Small intestine (tissue), 7 donors: ENCODE data around the gene MAML2. TPM values are rescaled to one million over a fixed set of nuclear protein-coding genes. Genes with fewer than 3 reads are reported as not detected.

Source experiments
- DNase-seq, 2 donors: peaks; one replicate each; pipeline versions ENCODE4 v3.0.0 to v3.0.0-alpha.2; 2013
- FAIRE-seq: peaks from 2 replicates; lab custom pipeline; 2012; peaks lifted over from hg19 to GRCh38; lab: Jason Lieb, UNC
- H3K27ac ChIP-seq, 3 donors: one replicate each; pipeline ENCODE4 v1.5.1; 2013; ENCODE audit warnings: low read length in 2 of 3, mild to moderate bottlenecking in 2 of 3, control low read depth in 1 of 3, inconsistent platforms in 1 of 3, low read depth in 1 of 3, moderate library complexity in 1 of 3
- H3K27me3 ChIP-seq, 3 donors: one replicate each; pipeline ENCODE4 v1.6.1; 2013; ENCODE audit warnings: low read length in 3 of 3, inconsistent platforms in 1 of 3; ENCODE audit not compliant: control insufficient read depth in 3 of 3, insufficient read depth in 3 of 3
- H3K36me3 ChIP-seq, 3 donors: one replicate each; pipeline ENCODE4 v1.6.1; 2013; ENCODE audit warnings: low read length in 3 of 3, inconsistent platforms in 1 of 3, low read depth in 1 of 3, mild to moderate bottlenecking in 1 of 3, moderate library complexity in 1 of 3; ENCODE audit not compliant: control insufficient read depth in 3 of 3, insufficient read depth in 2 of 3
- H3K4me1 ChIP-seq, 3 donors: one replicate each; pipeline ENCODE4 v1.6.1; 2013; ENCODE audit warnings: low read length in 2 of 3, inconsistent platforms in 1 of 3, low read depth in 1 of 3, mild to moderate bottlenecking in 1 of 3, moderate library complexity in 1 of 3; ENCODE audit not compliant: control insufficient read depth in 3 of 3, insufficient read depth in 2 of 3
- H3K4me3 ChIP-seq, 3 donors: one replicate each; pipeline ENCODE4 v1.5.1; 2013; ENCODE audit warnings: low read length in 3 of 3, control low read depth in 1 of 3, inconsistent platforms in 1 of 3, low read depth in 1 of 3, mild to moderate bottlenecking in 1 of 3, moderate library complexity in 1 of 3
- H3K9me3 ChIP-seq, 2 donors: one replicate each; pipeline ENCODE4 v1.6.1; 2013; ENCODE audit warnings: low read depth in 1 of 2, low read length in 1 of 2; ENCODE audit not compliant: control insufficient read depth in 2 of 2, insufficient read depth in 1 of 2
- WGBS, 3 donors: extraction: QIAGEN DNeasy Blood & Tissue Kit; methylation state at CpG; one replicate each; pipeline ENCODE4 v1.1.7; 2013; 5-methylcytosine and 5-hydroxymethylcytosine counted together
- polyA plus RNA-seq, 4 donors: library from polyadenylated mRNA; stranded (reverse) in 3 of 4; unstranded in 1 of 4; fragments of 200-250 nt in 3 of 4; fragments of 120-200 nt in 1 of 4; gene quantifications; one replicate each; pipeline versions ENCODE4 v1.2.1 to v1.2.3, GENCODE V29; 2013
- donor health status: healthy with polysubstance abuse.
- donor health status: control.
- donor health status: control.
- donor health status: Bipolar disorder and iron deficiency.
- donor health status: healthy.

Gene MAML2
- polyA plus RNA-seq, 4 donors, result 0.45 to 11.6 (median 1.6) TPM

GRCh38 chr11:96328395-96329010 is 14.5 kb downstream of the MAML2 start:
- H3K27me3 ChIP-seq, result no peaks in the 10 kb centered on the region
- H3K9me3 ChIP-seq, result no peaks in the 10 kb centered on the region
- no peak overlapping the region for H3K4me3 ChIP-seq
- H3K4me1 ChIP-seq, result peaks cover 2 to 22% (median 19%) of the 10 kb centered on the region in 3 donors
- no peak for DNase-seq
- WGBS, 3 donors, result 81 to 96% (median 90%) methylated on average over 8 of the region's 8 CpGs
- peaks cover 0 to 2% (median 0%) of the 10 kb centered on the region in 3 donors for H3K36me3 ChIP-seq
- no peak overlapping the region for H3K27ac ChIP-seq
- no peak for FAIRE-seq

- DNase-seq, result no peak
- Histone ChIP-seq H3K27me3 (no peaks in the 10 kb centered on the region), H3K4me1 (peaks cover 0 to 11% (median 10%) of the 10 kb centered on the region in 3 donors), H3K27ac (no peak overlapping the region), H3K9me3 (no peaks in the 10 kb centered on the region), H3K4me3 (no peak overlapping the region), H3K36me3 (peaks cover 0 to 2% (median 0%) of the 10 kb centered on the region in 3 donors)
- 90 to 95% (median 93%) methylated on average over 7 of the region's 7 CpGs for WGBS, 3 donors
- FAIRE-seq, result no peak
Observed at GRCh38 chr11:96326959-96327358, 16.0 kb downstream of the MAML2 start.

- no peaks in the 10 kb centered on the region for H3K36me3 ChIP-seq
- no peaks in the 10 kb centered on the region for H3K27me3 ChIP-seq
- DNase-seq (no peak), FAIRE-seq (no peak)
- no peak overlapping the region for H3K4me3 ChIP-seq
- H3K27ac ChIP-seq, result no peak overlapping the region
- peaks cover 0 to 7% (median 4%) of the 10 kb centered on the region in 3 donors for H3K4me1 ChIP-seq
- no peaks in the 10 kb centered on the region for H3K9me3 ChIP-seq
- 33 to 61% (median 45%) methylated on average over 1 of the region's 1 CpG for WGBS, 3 donors
Observed at GRCh38 chr11:96324912-96325311, 18.1 kb downstream of the MAML2 start.

- FAIRE-seq (no peak), DNase-seq (no peak)
- Histone ChIP-seq H3K9me3 (no peaks in the 10 kb centered on the region), H3K27me3 (no peaks in the 10 kb centered on the region), H3K36me3 (no peaks in the 10 kb centered on the region), H3K4me3 (no peak overlapping the region), H3K4me1 (no peaks in the 10 kb centered on the region), H3K27ac (no peak overlapping the region)
- WGBS, 3 donors, result 93 to 95% (median 95%) methylated on average over 6 of the region's 6 CpGs
Observed at GRCh38 chr11:96323642-96323985, 19.4 kb downstream of the MAML2 start.

GRCh38 chr11:96322775-96323641 is 20.0 kb downstream of the MAML2 start:
- H3K27ac ChIP-seq, result no peak overlapping the region
- no peaks in the 10 kb centered on the region for H3K36me3 ChIP-seq
- no peaks in the 10 kb centered on the region for H3K9me3 ChIP-seq
- FAIRE-seq (no peak), DNase-seq (no peak)
- no peaks in the 10 kb centered on the region for H3K27me3 ChIP-seq
- peaks cover 0 to 2% (median 0%) of the 10 kb centered on the region in 3 donors for H3K4me1 ChIP-seq
- H3K4me3 ChIP-seq, result no peak overlapping the region
- 96 to 97% (median 96%) methylated on average over 10 of the region's 10 CpGs for WGBS, 3 donors

- 88 to 91% (median 90%) methylated on average over 5 of the region's 5 CpGs for WGBS, 3 donors
- FAIRE-seq, result no peak
Observed at GRCh38 chr11:96321091-96321490, 21.9 kb downstream of the MAML2 start.

GRCh38 chr11:96319898-96320656 is 22.9 kb downstream of the MAML2 start:
- no peak for DNase-seq
- H3K4me3 ChIP-seq, result no peak overlapping the region
- H3K27me3 ChIP-seq, result no peaks in the 10 kb centered on the region
- no peak for FAIRE-seq
- H3K36me3 ChIP-seq, result peaks cover 0 to 6% (median 0%) of the 10 kb centered on the region in 3 donors
- whole genome bisulfite sequencing, 3 donors, result 92 to 95% (median 93%) methylated on average over 2 of the region's 2 CpGs
- peaks cover 0 to 2% (median 0%) of the 10 kb centered on the region in 3 donors for H3K4me1 ChIP-seq
- H3K9me3 ChIP-seq, result no peaks in the 10 kb centered on the region
- no peak overlapping the region for H3K27ac ChIP-seq

More at GRCh38 chr11:96321091-96321490, 21.9 kb downstream of the MAML2 start:
- Histone ChIP-seq H3K4me1 (peaks cover 0 to 2% (median 0%) of the 10 kb centered on the region in 3 donors), H3K36me3 (peaks cover 0 to 6% (median 0%) of the 10 kb centered on the region in 3 donors), H3K9me3 (no peaks in the 10 kb centered on the region), H3K27me3 (no peaks in the 10 kb centered on the region), H3K27ac (no peak overlapping the region), H3K4me3 (no peak overlapping the region)
- no peak for DNase-seq

- no peak overlapping the region for H3K27ac ChIP-seq
- DNase-seq (no peak), FAIRE-seq (no peak)
- WGBS, 3 donors, result 90 to 94% (median 93%) methylated on average over 3 of the region's 3 CpGs
- no peak overlapping the region for H3K4me3 ChIP-seq
- peaks cover 2 to 11% (median 11%) of the 10 kb centered on the region in 3 donors for H3K4me1 ChIP-seq
- H3K36me3 ChIP-seq, result peaks cover 0 to 6% (median 0%) of the 10 kb centered on the region in 3 donors
- H3K9me3 ChIP-seq, result no peaks in the 10 kb centered on the region
- H3K27me3 ChIP-seq, result no peaks in the 10 kb centered on the region
Observed at GRCh38 chr11:96318850-96319249, 24.1 kb downstream of the MAML2 start.
